Heart left ventricle (tissue), 13 donors: Measurements from ENCODE around the gene PRKN.

Experiments used
- CTCF ChIP-seq, 12 donors: fragments of 200-600 bp; sonication (generic) in 4 of 12; IDR thresholded peaks; one replicate each; pipeline versions ENCODE4 v1.5.0 to v1.8.0; 2018 to 2022; ENCODE audit warnings: antibody characterized with exemption in 12 of 12, mild to moderate bottlenecking in 5 of 12
- POLR2A ChIP-seq, 2 donors: fragments of 450-650 bp; IDR thresholded peaks; one replicate each; pipeline ENCODE4 v1.6.1; 2017; ENCODE audit warnings: antibody characterized with exemption in 2 of 2, mild to moderate bottlenecking in 2 of 2, moderate library complexity in 2 of 2
- donor health status: ischemic (EF 13 %, LVEDD 7.1; RV severe dilation, severe dysfunction).
- donor health status: DM: no; HTN: yes; CAD: no.
- donor health status: DM: no; HTN: no; CAD: no.
- donor health status: ischemic (EF 25% LVEDD 6.9; RV normal size, moderate dysfunction).
- donor health status: ischemic (EF 25% LVEDD 5.7; RV mildly dilated, moderate dysfunction).
- donor health status: ischemic (EF 35%, LVEDD 5.7; RV mildly dilated, moderate dysfunction).
- donor health status: nonischemic (EF 11% LVEDD 7.7; RV severe dilation, severe dysfunction).
- donor health status: DM: yes; HTN: yes; CAD: no.
- donor health status: PGD.
- donor health status: ischemic (EF 29% LVEDD 5.4; RV normal size, mild dysfunction).
- donor health status: nonischemic (EF 23%, LVEDD 6.1; RV moderate dilation, normal function).

GRCh38 chr6:162679681-162680080 lies 47.9 kb downstream of the PRKN start:
- TF ChIP-seq CTCF (IDR thresholded peaks at IDR 0.05) (no peak), POLR2A (IDR thresholded peaks at IDR 0.05) (no peak)
